ENCODE measurements around the gene TM2D1.

DNA sequence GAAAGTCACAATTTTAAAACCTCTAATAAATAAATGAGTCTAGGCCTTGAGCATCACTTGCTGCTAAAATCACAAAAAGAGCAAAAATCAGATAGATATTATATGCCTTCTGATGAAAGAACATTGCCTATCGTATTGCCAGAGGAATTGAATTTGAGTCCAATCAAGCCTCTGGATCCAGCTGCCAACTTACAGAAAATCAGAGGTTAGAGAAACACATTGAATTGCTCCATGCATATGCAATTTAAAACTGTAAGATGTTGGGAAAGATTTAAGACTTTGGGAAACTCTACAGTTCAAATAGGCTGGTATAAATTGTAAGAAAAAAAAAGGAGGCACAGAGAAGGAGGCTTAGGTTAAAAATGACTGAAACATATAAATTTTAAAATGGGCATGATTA is 93.5 kb downstream of the TM2D1 start:
- TF ChIP-seq CTCF (IDR thresholded peaks at IDR 0.05; ENCODE audit: insufficient read depth, low read length) (no peak), POLR2AphosphoS5 (IDR thresholded peaks at IDR 0.05; ENCODE audit: low read depth) (no peak), GABPA (IDR thresholded peaks at IDR 0.05; ENCODE audit: low read depth) (no peak), REST (IDR thresholded peaks at IDR 0.05; ENCODE audit: insufficient replicate concordance, low read depth) (no peak), SPI1 (IDR thresholded peaks at IDR 0.05; ENCODE audit: borderline replicate concordance, low read depth) (no peak)

Measured in HL-60 (cell line).